HPDE6-E6E7 (cell line): ENCODE measurements around the gene ADIPOR2.

Source experiments
- DNase-seq: peaks from one replicate; pipeline ENCODE4 v3.0.0; 2011; ENCODE audit warnings: missing footprints; ENCODE audit errors: extremely low spot score

The ADIPOR2 gene

DNA sequence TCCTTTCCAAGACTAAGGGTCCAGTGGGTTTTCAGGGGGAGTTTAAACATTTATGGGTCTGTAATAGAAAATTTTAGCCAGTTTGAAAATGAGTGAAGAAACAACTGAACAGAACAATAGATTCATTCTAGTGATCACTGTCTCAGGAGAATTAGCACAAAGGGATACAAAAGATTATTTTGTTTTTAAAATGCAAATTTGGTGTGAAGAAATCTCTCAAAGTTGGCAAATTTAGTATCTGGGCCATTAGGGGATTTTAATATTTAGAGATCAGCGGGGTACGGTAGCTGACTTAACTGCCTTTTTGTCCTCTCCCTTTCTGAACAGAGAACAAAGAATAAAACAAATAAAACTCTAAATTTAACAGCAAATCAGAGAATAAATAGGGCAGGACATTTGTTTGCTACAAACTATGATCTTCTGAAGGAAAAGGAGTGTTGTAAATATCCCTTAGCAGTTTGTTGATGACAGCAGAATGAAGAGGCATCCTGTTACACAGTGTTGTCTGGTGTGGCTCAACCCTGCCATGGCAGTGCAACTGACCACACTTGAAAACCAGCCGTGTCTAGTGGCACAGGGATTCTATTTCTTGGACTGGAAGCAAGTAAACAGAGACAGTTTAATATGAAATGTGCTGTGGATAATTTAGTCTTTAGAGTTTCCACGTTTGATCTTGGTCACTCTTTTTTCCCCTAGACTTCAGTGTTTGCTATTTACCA, 83.2 kb downstream of the ADIPOR2 start:
- DNase-seq, result no peak

DNA sequence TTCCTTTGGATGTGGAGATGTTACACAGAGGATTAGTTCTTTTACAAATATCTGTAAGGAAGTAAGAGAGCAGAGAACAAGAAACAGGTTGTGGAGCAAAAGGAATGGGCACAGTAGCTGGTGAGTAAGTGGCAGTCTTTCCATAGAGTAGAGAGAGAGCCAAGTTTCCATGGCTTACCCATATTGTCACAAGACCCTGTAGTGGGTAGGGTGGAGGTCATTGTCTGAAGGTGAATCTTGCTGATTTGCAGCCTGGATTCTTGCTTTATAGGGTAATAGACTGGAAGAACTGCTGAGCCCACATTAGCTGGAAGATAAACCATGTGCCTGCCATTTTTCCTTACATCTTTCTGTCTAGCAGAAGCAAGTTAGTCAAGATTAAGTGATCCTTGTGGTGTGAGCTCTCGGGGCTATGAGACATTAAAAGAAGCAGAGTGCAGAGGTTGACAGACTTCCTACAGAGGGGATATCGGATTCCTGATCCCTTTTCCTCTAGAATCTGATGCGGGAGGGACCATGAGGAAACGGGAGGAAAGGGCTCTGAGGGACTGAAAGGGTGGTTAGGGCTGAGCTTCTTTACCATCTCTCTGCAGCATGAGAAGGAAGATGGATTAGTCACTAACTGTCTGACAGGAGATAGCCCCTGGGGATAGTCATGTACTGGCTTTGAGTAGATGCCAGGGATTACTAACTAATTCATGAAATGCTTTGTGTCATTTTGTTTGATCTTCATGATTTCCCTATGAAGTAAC, 85.5 kb downstream of the ADIPOR2 start:
- DNase-seq, result peak; percentile 88

DNA sequence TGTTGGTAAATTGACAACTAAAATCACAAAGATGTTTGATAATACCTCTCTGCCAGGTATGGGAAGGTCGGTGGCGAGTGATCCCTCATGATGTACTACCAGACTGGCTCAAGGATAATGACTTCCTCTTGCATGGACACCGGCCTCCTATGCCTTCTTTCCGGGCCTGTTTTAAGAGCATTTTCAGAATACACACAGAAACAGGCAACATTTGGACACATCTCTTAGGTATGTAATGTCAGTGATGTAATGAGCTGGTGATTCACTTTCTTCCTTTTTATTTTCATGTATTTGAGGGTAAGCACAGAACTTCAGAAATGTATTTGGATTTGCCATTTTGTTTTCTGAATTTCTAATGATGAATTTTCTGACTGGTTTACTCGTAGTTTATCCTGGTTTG, 86.9 kb downstream of the ADIPOR2 start:
- no peak for DNase-seq

DNA sequence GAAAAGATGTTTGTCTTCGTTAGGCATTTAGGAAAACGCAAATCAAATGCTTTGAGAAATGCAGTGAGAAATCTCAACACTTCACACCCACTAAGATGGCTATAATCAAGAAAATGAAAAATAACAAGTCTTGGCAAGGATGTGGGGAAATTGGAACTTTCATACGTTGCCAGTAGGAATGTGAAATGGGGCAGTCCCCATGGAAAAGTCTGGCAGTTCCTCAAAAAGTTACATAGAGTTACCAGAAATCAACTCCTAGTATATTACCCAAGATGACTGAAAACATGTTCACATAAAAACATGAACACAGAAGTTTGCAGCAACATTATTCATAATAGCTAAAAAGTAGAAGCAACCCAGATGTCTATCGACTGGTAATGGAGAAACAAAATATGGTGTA, 88.0 kb downstream of the ADIPOR2 start:
- no peak for DNase-seq

DNA sequence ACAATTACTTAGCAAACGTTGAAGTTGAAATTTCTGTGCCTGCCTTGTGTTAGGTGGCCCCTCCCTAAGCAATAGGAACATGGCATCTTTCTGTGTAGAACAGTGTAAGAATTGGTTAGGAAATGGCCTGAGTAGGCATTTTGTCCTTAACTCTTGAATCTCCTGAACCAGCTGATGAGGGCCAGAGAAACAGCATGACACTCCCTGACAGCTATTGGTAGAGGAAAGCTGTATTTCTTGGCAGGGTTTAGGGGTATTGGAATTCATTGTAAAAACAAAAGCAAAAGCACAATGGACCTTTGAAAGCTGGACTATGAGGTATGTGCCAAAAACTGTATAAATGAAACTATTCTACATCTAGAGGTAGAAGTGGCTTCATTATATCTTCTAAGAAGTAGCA, 88.9 kb downstream of the ADIPOR2 start:
- DNase-seq, result no peak

DNA sequence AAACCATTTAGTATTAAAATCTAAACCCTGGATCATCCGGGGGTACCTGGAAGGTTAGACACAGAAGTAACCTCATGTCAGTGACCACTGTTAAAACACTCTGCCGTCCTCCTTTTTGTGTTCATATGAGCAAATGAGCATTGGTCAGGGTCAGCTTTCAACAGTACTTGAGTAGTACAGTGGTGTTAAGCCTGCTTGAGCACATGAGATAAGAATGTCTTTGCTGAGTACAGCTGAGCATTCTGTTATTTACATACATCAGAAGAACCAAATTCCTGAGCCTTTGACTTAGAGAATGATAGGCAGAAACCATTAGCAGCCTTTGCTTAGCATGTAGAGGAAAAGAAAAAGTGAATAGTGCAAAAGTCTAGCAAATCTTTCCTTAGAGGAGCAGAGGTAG, 90.9 kb downstream of the ADIPOR2 start:
- no peak for DNase-seq

DNA sequence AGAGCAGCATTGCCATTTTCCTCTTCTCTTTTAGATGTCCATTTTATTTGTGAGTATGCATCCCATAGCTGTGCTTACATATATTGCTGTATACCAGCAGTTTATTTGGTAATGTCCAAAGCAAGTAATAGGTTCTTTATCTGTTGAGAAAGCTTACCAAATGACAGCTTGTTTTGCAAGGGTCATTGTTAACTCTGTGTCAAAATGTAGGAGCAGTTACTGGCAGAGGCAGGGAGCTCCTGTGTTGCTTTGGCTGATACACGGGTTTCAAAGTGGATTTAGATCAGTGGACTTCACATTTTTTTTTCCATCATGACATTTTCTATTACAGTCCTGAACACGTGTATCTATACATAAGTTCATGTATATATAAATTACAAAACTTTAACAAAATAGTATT, 91.3 kb downstream of the ADIPOR2 start:
- DNase-seq, result no peak

DNA sequence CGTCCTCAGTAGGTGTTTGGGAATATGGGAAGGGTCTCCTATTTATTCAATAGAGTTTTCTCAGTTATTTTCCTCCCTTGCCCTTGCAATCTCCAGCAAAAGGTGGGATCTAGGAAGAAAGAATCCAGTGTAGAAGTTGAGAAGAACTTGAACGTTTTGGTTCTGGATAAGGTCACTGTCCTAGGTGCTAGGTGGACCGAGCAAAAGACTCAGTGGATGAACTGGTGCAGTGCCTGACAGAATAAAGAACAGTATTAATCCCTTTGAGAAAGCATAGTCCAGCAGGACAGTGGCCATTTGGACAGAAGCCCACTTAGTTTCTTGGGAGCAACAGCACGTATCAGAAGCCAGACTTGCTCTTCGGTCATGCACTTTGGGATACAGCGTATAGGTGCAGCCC, 96.8 kb downstream of the ADIPOR2 start:
- no peak for DNase-seq

DNA sequence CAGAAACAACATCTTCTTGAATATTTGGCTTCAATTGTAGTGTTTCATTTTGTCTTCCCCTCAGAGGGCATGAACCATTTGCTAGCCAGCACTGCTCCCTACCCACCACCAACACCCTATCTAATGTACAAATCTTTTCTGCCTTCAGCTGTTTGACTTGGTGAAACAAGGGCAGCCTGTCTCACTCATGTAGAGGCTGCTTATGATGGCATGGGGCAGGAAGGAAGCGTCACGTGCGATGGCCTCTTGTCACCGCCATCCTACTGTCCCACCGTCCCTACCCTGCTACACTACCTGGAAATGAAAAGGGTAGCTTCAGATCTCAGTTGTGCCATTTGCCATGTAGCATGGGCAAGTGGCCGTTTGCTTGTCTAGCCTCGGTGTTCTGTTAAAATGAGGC, 99.6 kb downstream of the ADIPOR2 start:
- DNase-seq, result no peak

DNA sequence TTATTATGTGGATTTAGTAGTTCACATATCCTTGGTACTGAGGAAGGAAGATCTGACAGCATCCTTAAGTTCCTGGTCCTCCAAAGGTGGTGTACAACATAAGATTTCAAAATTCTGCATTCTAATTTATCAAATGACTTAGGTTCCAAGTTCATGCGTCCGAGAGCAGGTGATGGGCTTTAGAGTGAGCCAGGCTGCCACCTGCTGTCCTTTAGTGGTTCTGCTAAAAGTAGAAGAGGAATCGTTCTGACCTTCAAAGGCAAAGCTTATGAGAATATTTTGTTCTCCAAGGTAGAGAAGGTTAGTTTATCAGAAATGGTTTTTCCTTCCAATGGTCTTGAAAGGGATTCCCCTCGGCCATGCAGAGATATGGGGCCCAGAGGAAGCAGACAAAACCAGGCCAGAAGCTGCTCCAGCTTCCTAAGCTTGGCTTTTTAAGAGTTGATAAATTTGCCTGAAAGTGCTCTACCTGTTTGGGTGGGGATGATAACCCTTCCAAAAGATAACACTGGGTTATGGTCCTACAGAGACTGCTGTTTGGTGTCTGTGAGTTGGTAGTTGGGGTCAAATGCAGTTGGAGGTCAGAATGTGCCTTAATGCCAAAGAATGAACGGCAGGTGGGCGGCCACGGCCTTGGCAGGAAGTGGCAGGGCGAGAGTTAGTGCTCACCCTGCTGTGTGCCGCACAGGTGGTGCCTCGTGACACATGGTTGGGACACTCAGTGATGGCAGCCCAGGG, 100.4 kb downstream of the ADIPOR2 start:
- DNase-seq, result peak; percentile 43

DNA sequence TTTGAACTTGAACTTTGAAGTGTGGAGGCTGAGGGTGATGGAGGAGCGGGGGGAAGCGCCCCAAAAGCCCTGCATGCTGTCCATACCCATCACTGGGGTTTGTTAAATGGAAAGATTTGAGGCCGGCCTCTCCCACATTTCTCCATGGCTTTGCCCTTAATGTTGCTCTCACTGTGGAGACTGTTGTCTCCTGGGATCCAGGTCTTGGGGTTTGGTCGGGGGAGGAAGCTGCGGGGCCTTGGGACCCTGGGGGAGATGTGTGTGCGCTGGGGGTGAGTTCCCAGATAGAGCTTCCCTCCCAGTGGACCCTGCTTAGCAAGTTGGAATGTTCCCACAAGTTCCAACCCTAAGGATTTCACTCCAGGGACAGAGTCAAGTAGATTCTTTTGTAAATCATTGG, 101.5 kb downstream of the ADIPOR2 start:
- no peak for DNase-seq

DNA sequence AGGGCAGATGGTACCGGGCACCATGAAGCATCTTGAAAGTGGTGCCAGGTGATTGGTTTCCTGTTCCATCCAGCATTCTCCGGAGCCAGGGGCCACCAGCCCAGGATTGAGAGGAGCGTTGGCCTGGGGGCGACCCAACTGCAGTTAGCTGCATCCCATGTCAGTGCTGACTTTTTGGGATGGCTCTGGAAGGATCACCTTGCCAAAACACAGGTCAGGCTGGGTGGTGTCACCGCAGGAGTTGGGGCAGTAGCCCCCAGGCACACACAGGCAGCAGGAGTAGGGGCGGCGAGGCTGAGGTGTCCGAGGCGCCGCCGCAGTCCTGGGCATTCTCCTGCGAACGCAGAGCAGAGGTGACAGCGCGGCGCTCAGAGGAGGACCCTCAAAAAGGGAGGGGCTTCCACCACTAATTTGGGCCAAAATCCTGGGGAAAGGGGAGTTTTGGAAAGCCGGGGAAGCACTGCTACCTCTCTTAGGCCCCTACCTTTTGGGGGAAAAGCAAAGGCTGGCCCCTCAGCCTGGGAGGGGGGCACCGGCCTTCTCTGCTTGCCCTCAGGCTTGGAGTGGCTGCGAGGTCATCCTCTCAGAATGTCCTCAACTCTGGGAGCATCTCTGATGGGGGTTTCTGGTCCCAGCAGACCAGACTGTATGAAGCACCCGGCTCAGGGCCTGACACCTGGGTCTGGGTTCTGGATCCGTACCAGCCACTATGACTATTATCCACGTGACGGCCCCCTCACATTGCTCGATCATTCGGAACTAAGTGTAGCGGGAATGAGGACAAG, 102.7 kb downstream of the ADIPOR2 start:
- DNase-seq, result no peak

DNA sequence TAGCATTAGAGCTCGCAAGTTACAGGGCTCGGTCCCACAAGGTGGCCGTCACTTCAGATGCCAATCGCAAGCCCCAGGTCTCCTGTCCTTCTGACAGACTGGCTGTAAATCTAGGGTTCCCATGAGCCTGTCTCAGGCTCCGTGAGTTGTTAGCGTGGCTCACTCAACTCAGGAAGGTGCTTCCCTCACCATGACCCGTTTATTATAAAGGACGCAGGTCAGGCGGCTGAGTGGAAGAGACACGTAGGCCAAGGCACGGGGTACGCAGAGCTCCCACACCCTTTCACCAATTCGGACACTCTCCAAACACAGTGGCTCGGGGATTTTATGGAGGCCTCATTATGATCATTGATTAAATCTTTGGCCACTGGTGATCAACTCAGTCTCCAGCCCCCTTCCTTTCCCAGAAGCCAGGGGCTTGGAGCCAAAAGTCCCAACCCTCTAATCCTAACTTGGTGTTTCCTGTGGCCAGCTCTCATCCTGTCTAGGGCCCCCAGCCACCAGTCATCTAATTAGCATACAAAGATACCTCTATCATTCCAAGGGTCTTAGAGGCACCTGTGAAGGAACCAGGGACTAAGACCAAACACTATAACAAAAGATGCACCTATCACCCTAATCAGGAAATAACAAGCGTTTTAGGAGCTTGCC, 103.7 kb downstream of the ADIPOR2 start:
- no peak for DNase-seq

DNA sequence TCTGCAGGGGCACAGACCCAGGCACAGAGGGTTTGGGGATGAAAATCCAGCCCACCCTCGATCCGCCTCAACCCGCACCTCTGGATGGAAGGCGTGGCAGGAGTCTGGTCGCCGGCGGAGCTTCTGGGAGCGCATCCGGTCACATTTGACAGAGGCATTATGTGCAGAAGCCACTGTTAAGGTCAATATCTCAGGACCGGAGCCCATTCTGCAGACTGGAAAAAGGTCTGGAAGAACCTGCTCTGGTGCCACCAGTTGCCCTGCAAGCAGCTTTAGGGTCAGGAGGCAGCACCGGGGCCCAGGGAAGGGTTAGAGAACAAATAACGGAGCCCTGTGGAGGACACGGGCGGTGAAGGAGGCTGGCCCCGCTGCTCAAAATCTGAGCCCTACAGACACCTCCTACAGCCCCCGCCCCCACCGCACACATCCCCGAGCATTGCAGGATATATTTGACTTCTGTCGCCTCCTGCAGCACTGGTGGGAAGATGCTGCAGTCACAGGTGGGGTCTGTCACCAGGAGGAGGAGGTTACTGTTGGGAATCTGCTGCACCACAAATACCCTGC, 104.4 kb downstream of the ADIPOR2 start:
- DNase-seq, result no peak

DNA sequence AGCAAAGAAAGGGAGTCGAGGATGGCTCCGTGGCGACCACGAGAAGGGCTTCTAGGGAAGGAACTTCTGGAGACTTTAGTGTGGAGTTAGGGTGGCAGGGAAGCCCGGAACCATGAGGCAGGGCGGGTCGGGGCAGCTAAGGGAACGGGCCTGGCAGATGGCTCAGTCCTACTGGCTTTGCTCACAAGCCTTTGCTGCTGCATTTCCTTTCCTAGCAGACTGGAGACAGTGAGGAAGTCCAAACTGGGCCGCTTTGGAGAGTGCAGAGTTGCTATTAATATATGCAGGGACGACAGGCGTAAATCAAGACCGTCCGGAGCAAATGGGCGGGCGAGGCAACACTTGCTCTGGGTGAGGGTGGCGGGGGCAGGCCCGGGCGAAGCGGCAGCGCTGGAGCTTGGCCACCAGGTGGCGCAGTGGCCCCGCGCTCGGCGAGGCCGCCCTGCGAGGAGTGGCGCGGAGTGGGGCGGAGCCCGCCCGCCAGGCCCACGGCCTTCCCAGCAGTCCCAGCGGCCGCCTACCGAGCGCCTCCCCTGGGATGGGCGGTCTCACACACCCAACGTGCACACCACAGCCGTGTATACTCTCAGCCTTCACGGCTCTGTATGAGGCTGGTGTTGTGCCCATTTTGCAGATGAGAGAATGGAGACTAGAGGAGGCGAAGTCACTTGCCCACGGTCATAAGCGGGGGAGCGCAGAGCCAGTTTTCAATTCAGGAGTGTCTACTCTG, 105.1 kb downstream of the ADIPOR2 start:
- DNase-seq, result peak; percentile 83

DNA sequence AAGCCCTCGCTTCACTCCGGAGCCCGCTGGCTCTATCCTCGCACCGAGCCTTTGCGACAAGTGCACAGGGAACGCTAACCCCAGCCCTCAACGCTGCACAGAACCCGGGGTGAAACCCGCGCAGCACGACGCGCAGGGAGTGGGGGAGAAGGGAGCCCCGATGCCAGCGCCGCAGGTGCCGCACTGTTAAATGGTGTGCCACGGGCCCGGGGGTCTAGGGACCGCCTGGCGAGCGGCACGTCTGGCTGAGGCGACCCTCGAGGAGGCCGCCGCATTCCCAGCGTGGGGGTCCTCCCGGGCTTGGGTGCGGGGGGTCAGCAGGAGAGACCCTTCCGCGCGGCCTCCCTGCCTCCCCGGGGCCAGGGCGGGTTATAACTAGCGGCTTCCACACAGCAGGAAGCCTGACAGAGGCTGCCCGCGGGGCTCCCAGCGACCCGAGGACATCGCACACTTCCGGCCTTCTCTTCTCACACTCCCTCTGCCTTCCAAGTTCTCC, 105.7 kb downstream of the ADIPOR2 start:
- DNase-seq, result no peak

DNA sequence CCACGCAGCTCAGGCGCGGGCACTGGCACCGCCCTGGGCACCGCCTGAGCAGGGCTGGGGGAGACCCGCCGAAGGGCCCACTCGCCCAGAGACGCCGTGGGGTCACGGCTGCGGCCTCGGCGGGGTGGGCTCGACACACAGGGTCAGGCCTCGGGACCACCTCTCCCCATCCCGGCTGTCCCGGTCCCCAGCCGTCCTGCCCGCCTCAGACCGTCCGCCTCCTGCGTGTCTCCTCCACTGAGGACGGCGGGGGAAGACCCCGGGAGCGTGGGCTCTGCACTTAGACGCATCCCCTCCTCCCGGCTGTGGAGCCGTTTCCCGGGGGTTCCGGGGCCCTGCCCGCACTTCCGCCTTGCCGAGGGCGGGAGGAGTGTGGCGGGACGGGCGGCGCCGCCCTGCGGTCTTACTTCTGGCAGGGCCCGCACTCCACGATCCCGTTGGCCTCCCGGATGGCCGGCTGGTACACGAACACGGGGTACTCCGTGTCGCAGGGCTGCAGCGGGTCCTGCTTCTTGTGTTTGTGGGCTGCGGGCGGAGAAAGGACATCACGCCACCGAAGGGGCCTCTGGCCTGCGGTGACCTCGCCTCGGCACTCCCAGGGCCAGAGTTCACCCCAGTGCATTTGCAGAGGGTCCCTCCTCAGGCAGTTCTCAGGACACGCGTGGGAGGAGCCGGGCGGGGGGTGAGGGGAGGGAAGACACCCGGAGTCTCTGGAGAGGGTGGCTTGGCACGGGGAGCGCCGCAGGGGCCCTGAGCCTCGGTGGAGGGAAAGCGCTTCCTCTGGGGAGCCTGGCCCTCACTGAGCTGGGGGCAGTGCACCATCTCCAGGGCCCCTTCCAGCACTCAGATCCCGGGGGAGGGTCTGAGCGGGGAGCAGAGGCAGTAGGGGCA, 106.4 kb downstream of the ADIPOR2 start:
- DNase-seq, result no peak

DNA sequence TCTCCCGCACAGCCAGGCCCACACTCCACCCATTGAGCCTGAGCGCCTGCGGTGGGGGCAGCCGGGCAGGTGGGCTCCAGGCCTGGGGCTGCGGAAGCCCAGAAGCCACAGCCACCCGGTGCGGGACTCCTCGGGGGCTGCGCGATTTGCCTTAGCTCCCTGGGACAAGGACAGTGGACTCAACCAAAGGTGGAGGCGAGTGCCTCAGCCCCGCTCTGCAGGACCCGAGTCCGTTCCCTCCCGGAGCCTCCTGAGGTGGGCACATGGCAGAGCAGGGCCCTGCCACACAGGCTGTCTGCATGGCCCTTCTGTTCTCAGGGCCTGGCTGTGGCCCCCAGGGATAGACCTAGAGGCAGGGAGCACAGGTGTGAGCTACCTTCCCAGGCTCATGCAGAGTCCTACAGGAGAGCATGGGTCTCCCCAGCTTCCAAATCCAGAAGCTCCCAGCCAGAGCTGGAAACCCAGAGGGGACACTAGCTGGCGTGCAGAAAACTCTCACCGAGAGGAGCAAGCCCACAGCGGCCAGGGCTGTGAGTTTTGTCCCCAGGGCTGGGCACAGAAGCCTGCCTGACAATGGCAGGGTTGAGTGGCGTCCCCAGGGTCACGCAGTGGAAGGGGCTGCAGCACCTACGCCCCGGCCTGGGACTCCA, 107.2 kb downstream of the ADIPOR2 start:
- DNase-seq, result no peak

DNA sequence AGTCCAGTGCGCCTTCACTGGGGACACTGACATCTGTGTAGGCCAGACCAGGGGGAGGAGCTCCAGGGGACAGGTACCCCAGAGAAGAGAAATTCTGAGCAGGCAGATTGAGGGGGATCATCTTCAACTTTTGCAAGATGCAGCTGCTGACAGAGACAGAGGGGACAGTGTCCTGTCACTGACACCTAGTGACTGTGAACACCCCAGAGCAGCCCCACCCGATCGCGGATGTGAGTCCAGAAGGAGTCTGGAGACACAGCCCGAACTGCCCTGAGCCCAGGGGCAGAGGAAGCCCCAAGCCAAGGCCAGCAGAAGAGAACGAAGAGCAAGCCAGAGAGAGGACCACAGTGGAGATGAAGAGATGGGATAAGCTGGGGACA, 107.8 kb downstream of the ADIPOR2 start:
- DNase-seq, result no peak
